ENCODE data around the gene GFI1B. TPM values are rescaled to one million over a fixed set of nuclear protein-coding genes. Genes with fewer than 3 reads are reported as not detected.

The GFI1B gene
- total RNA-seq, 4 donors from 2014 or later = not detected

DNA sequence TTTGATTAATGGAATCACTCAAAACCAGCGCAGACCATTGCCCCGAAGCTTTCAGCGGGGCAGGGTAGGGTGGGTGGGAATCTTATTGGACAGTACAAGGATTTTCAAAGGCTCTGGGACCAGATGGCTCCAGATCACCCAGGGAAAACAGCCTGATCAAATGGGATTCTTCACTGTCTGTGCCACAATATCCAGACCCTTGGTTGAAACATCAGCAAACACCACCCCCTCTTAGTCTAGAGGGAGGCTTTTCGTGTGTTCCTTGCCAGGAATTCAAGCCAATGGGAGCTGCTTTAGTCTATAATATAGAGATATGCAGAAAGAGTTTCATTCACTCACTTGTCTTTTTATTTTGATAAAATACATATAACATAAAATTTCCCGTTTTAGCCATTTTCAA is 1.7 kb downstream of the GFI1B start:
- intact Hi-C loops (cut with DNase I; ENCODE audit: low total_unique reads) (no loop called here), in situ Hi-C loops (cut with MboI; ENCODE audit: low sequenced_read_pairs in 4 of 4) (no loop called here)
- H3K27me3 ChIP-seq = peaks cover 33 to 46% (median 41%) of the 10 kb centered on the region in 3 donors
- ATAC-seq (no peak), DNase-seq (no peak)
- H3K27ac ChIP-seq = no peak overlapping the region
- H3K36me3 ChIP-seq = no peaks in the 10 kb centered on the region
- no peak overlapping the region for H3K4me3 ChIP-seq
- no peaks in the 10 kb centered on the region for H3K4me1 ChIP-seq
- TF ChIP-seq, protein P1, sequence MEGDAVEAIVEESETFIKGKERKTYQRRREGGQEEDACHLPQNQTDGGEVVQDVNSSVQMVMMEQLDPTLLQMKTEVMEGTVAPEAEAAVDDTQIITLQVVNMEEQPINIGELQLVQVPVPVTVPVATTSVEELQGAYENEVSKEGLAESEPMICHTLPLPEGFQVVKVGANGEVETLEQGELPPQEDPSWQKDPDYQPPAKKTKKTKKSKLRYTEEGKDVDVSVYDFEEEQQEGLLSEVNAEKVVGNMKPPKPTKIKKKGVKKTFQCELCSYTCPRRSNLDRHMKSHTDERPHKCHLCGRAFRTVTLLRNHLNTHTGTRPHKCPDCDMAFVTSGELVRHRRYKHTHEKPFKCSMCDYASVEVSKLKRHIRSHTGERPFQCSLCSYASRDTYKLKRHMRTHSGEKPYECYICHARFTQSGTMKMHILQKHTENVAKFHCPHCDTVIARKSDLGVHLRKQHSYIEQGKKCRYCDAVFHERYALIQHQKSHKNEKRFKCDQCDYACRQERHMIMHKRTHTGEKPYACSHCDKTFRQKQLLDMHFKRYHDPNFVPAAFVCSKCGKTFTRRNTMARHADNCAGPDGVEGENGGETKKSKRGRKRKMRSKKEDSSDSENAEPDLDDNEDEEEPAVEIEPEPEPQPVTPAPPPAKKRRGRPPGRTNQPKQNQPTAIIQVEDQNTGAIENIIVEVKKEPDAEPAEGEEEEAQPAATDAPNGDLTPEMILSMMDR (IDR thresholded peaks at IDR 0.05 in 4 of 5, conservative IDR thresholded peaks at IDR 0.05 in 1 of 5) = no peak
- TF ChIP-seq POLR2A (IDR thresholded peaks at IDR 0.05) = no peak
- H3K9me3 ChIP-seq = no peaks in the 10 kb centered on the region

DNA sequence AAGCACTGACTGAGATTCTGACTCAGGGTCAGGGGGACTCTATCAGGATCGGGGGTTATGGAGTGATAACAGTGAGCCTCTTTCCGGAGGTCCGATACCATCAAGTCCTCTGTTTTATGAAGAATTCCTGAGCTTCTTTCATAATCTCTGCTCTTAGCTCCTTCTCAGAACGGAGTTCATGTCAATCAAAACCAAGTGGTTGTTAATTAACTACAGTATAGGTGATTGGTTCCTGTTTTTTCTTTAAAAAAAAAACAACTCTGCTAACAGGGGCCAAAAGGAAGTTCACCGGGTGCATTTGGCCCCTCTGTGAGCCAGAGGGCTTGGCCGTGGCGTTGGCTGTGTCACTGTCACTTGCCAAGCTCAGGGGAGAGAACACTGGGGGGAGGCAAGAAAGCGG is 4.0 kb downstream of the GFI1B start:
- no peaks in the 10 kb centered on the region for H3K36me3 ChIP-seq
- in situ Hi-C loops (cut with MboI; ENCODE audit: low sequenced_read_pairs in 4 of 4) (no loop called here), intact Hi-C loops (cut with DNase I; ENCODE audit: low total_unique reads) (no loop called here)
- peaks cover 23 to 36% (median 31%) of the 10 kb centered on the region in 3 donors for H3K27me3 ChIP-seq
- H3K4me3 ChIP-seq = no peak overlapping the region
- H3K27ac ChIP-seq = no peak overlapping the region
- DNase-seq (no peak), ATAC-seq (no peak)
- no peak for TF ChIP-seq POLR2A (IDR thresholded peaks at IDR 0.05)
- TF ChIP-seq, protein P1 (IDR thresholded peaks at IDR 0.05 in 4 of 5, conservative IDR thresholded peaks at IDR 0.05 in 1 of 5) = no peak
- H3K9me3 ChIP-seq = no peaks in the 10 kb centered on the region
- peaks cover 0 to 3% of the 10 kb centered on the region in 2 donors for H3K4me1 ChIP-seq

DNA sequence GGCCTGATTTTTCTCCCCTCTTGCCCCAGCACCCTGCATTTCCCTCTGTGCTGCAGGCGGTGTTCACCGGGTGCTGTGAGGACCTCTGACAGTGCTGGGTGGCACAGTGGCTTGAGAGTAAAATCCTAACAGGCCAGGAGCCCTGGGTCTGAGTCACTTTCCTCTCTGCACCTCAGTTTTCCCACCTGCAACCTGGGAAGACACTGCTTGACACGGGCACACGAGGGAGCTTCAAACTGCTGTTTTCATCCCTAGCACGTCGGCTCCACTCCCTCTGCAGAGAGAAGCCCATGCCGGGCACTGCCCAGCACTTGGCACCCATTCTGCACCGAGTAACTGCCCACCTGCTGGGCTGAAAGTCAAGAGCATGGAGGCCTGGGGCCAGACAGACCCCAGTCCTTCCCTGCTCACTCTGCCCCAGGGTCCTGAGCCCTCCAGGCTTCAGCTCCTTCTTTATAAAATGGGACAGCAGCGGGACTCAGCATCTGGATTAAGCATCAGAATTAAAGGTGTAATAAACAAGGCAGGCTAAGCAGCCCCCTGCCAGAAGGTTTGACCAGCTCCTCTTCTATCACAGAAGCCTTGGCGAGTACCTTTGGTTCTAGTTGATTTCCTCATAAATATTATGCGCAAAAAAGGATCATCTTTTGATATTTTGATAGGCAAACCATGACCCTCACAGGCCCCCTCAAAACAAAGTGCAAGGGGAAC is 5.2 kb downstream of the GFI1B start:
- TF ChIP-seq, protein P1 (IDR thresholded peaks at IDR 0.05 in 4 of 5, conservative IDR thresholded peaks at IDR 0.05 in 1 of 5) = no peak
- TF ChIP-seq POLR2A (IDR thresholded peaks at IDR 0.05) = no peak
- Histone ChIP-seq H3K9me3 (no peaks in the 10 kb centered on the region), H3K4me3 (no peak overlapping the region), H3K36me3 (no peaks in the 10 kb centered on the region), H3K27ac (no peak overlapping the region), H3K4me1 (peaks cover 0 to 3% of the 10 kb centered on the region in 2 donors), H3K27me3 (peaks cover 12 to 25% (median 20%) of the 10 kb centered on the region in 3 donors)
- intact Hi-C loops (cut with DNase I; ENCODE audit: low total_unique reads) (no loop called here), in situ Hi-C loops (cut with MboI; ENCODE audit: low sequenced_read_pairs in 4 of 4) (no loop called here)
- ATAC-seq = no peak
- DNase-seq = no peak

DNA sequence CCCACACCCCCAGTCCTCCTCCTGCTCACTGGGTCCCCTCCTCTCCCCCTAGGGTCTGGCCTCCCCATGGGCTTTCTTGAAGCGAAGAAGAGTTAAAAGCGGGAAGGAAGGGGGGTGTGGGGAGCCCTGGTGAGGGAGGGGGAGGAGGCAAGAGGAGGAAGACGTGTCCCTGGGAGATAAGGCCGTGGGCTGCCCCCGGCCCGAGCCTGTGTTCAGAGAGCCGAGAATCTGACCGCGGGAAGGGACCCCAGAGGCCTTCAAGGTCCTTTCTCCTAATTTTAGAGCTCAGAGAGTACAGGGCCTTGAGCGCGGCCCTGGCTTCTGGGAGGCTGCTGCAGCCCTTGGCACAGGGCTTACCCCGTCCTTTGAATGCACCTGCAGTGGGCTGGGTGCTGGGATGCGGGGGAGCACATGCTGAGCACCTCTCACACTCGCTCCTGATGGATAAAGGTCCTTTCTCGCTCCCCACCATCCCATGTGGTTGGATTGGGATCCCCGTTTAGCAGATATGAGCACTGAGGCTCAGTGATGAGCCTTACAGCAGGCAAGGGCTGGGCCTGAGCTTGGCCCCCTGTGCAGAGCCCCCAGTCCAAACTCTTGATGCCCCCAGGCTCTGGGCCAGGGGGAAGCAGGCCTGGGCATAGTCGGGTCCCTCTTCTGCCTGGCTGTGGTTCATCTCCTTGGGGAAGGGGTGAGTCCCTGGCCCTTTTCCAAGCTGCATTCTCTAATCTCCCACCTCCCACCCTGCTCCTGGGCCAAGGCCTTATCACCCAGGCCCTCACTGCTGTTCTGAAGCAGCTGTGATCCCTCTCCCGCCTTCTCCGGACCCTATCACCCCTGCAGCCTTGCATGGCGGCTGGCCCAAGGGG is 5.9 kb downstream of the GFI1B start:
- Histone ChIP-seq H3K36me3 (no peaks in the 10 kb centered on the region), H3K9me3 (no peaks in the 10 kb centered on the region), H3K27me3 (peaks cover 4 to 18% (median 12%) of the 10 kb centered on the region in 3 donors), H3K4me1 (peaks cover 0 to 3% of the 10 kb centered on the region in 2 donors), H3K4me3 (no peak overlapping the region), H3K27ac (no peak overlapping the region)
- intact Hi-C loops (cut with DNase I; ENCODE audit: low total_unique reads) (no loop called here), in situ Hi-C loops (cut with MboI; ENCODE audit: low sequenced_read_pairs in 4 of 4) (no loop called here)
- ATAC-seq (no peak), DNase-seq (no peak)
- TF ChIP-seq, protein P1 (IDR thresholded peaks at IDR 0.05 in 4 of 5, conservative IDR thresholded peaks at IDR 0.05 in 1 of 5) = no peak
- no peak for TF ChIP-seq POLR2A (IDR thresholded peaks at IDR 0.05)
